Smooth muscle cell (in vitro differentiated cells): Measurements from ENCODE around the gene RAB20. TPM values are rescaled to one million over a fixed set of nuclear protein-coding genes. Genes with fewer than 3 reads are reported as not detected.

Source experiments
- DNase-seq: peaks from one replicate; lab custom pipeline; 2025; ENCODE audit not compliant: unreplicated experiment; lab: John Stamatoyannopoulos, UW
- H2AFZ ChIP-seq: fragments of 200-600 bp; sonication (generic); 2 replicates; pipeline ENCODE4 v1.6.0; 2016; ENCODE audit warnings: antibody characterized with exemption, low read depth, mild to moderate bottlenecking
- H3F3A ChIP-seq: fragments of 200-600 bp; sonication (generic); 2 replicates; pipeline ENCODE4 v1.6.0; 2017; ENCODE audit warnings: antibody characterized with exemption, low read depth
- H3K27ac ChIP-seq: fragments of 200-600 bp; sonication (generic); 2 replicates; pipeline ENCODE4 v1.5.1; 2016; ENCODE audit warnings: low read depth, mild to moderate bottlenecking
- H3K27me3 ChIP-seq: fragments of 200-600 bp; sonication (generic); 2 replicates; pipeline ENCODE4 v1.6.1; 2016; ENCODE audit warnings: low read depth, mild to moderate bottlenecking
- H3K36me3 ChIP-seq: fragments of 200-600 bp; sonication (generic); 2 replicates; pipeline ENCODE4 v1.5.1; 2016; ENCODE audit warnings: low read depth
- H3K4me1 ChIP-seq: fragments of 200-600 bp; sonication (generic); 2 replicates; pipeline ENCODE4 v1.5.1; 2016; ENCODE audit warnings: low read depth
- H3K4me2 ChIP-seq: fragments of 200-600 bp; sonication (generic); 2 replicates; pipeline ENCODE4 v1.6.0; 2016; ENCODE audit warnings: mild to moderate bottlenecking
- H3K4me3 ChIP-seq: fragments of 200-600 bp; sonication (generic); 2 replicates; pipeline ENCODE4 v1.5.1; 2016; ENCODE audit warnings: mild to moderate bottlenecking
- H3K79me2 ChIP-seq: fragments of 200-600 bp; sonication (generic); 2 replicates; pipeline ENCODE4 v1.6.0; 2016; ENCODE audit warnings: low read depth, mild to moderate bottlenecking
- H3K9ac ChIP-seq: fragments of 200-600 bp; sonication (generic); 2 replicates; pipeline ENCODE4 v1.6.0; 2016; ENCODE audit warnings: low read depth
- H3K9me3 ChIP-seq: fragments of 200-600 bp; sonication (generic); replicated peaks from 2 replicates; pipeline ENCODE4 v1.5.1; 2016; ENCODE audit warnings: low read depth
- H4K20me1 ChIP-seq: fragments of 200-600 bp; sonication (generic); 2 replicates; pipeline ENCODE4 v1.6.0; 2016; ENCODE audit warnings: low read depth
- WGBS: methylation state at CpG from one replicate; pipeline ENCODE4 v1.1.7; 2016; ENCODE audit warnings: low lambda C conversion rate; 5-methylcytosine and 5-hydroxymethylcytosine counted together
- polyA plus RNA-seq: library from polyadenylated mRNA; unstranded; fragments of >200 nt; fragmentation: Nextera tagmentation; extraction: Ambion mirVana; gene quantifications from 2 replicates; pipeline ENCODE4 v1.2.1, GENCODE V29; 2016
- total RNA-seq: library from RNA; depleted of rRNA; stranded (reverse); fragments of >200 nt; gene quantifications from 2 replicates; pipeline ENCODE4 v1.2.3, GENCODE V29; 2014
- TF ChIP-seq, protein P1 (sequence below): fragments of 200-600 bp; sonication (generic); IDR thresholded peaks from 2 replicates; pipeline ENCODE4 v1.5.1; 2017; ENCODE audit warnings: borderline replicate concordance, mild to moderate bottlenecking, antibody characterized with exemption; ENCODE audit not compliant: insufficient read depth, poor library complexity, severe bottlenecking

RAB20 gene
- total and polyA plus RNA-seq, 2 experiments from 2014 or later = 12.9 to 18.0 TPM

DNA sequence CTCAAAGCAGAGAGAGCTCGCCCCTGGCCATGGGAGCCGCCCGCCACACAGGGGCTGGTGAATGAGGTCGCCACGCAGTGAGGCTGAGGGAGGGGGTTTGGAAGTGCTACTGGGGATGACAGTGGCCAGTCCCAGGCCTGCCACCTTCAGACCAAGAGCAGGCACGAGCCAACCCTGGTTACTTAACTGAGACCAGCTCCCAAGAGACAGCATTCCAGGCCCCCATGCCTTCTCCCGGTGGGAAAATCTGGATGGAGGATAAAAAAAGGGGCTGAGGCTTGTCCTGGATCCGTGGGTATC lies 43.3 kb downstream of the RAB20 start:
- Histone ChIP-seq H3K36me3 (no peaks in the 10 kb centered on the region), H3K9me3 (no peaks in the 10 kb centered on the region), H3K27ac (peak overlapping the region; percentile 63), H2AFZ (no peak overlapping the region), H3K4me1 (no peaks in the 10 kb centered on the region), H4K20me1 (peaks cover 9% of the 10 kb centered on the region), H3K4me3 (no peak overlapping the region), H3F3A (peaks cover 56% of the 10 kb centered on the region), H3K9ac (no peak overlapping the region), H3K4me2 (no peak overlapping the region), H3K27me3 (no peaks in the 10 kb centered on the region), H3K79me2 (no peaks in the 10 kb centered on the region)
- DNase-seq = no peak
- WGBS = 57% methylated on average over 8 of the region's 8 CpGs
- TF ChIP-seq, protein P1, sequence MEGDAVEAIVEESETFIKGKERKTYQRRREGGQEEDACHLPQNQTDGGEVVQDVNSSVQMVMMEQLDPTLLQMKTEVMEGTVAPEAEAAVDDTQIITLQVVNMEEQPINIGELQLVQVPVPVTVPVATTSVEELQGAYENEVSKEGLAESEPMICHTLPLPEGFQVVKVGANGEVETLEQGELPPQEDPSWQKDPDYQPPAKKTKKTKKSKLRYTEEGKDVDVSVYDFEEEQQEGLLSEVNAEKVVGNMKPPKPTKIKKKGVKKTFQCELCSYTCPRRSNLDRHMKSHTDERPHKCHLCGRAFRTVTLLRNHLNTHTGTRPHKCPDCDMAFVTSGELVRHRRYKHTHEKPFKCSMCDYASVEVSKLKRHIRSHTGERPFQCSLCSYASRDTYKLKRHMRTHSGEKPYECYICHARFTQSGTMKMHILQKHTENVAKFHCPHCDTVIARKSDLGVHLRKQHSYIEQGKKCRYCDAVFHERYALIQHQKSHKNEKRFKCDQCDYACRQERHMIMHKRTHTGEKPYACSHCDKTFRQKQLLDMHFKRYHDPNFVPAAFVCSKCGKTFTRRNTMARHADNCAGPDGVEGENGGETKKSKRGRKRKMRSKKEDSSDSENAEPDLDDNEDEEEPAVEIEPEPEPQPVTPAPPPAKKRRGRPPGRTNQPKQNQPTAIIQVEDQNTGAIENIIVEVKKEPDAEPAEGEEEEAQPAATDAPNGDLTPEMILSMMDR = no peak

DNA sequence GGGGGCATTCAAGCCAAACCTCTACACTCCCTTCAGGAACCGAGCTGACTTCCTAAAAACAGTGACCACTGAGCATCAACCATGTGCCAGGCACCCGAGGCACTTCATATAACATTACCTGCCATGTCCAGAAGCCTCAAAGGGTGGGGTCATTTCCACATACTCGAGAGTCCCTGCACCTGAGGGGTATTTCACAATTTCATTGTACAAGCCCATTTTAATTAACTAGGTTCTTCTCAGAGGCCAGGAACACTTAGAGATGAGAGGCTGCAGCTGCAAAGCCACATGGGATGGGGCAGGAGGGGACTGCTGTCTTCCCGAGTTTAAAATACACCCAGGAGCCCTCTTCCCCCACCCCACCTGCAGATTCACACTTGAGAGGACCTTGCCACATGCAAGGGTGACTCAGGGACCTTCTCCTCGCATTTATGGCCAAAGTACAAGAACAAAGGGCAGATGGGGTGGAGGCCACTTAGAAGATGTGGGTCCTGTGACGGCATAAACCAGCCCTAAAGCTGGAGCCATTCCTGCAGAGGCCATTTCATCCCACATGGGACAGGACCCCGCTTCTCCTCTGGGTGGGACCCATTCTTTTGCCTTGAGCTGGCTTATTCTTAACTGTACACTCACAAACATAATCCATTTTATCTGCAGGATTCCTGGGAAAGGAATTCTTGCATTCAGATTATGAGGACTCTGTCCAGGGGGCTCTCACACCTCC lies 43.9 kb downstream of the RAB20 start:
- Histone ChIP-seq H3K36me3 (no peaks in the 10 kb centered on the region), H3K9ac (no peak overlapping the region), H3K4me3 (no peak overlapping the region), H3K27ac (peak overlapping the region; percentile 63), H3F3A (peaks cover 61% of the 10 kb centered on the region), H3K79me2 (no peaks in the 10 kb centered on the region), H3K4me1 (no peaks in the 10 kb centered on the region), H2AFZ (no peak overlapping the region), H3K4me2 (no peak overlapping the region), H3K9me3 (no peaks in the 10 kb centered on the region), H4K20me1 (peaks cover 10% of the 10 kb centered on the region), H3K27me3 (no peaks in the 10 kb centered on the region)
- DNase-seq = no peak
- TF ChIP-seq, protein P1 = no peak
- 60% methylated on average over 7 of the region's 7 CpGs for WGBS

DNA sequence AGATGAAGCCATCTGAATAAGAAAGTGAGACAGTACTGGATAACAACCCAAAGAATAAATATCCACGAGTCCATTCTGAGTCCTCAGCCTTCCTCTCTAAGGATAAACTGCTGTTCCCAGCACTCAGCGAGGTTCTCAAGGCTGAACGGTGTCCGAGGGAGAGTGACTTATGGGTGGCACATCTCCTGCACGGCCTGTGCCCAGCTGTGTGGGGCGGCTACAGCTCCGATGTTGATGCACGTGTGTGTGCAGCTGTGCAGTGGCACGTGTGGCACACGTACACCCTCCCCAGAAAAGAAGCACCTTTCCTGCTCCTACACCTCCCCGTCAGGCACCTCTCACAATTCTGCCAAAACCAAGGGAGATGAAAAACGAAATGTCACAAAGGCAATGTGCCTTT lies 45.0 kb downstream of the RAB20 start:
- no peaks in the 10 kb centered on the region for H3K4me1 ChIP-seq
- WGBS = 86% methylated on average over 12 of the region's 12 CpGs
- TF ChIP-seq, protein P1 = no peak
- H3K4me2 ChIP-seq = no peak overlapping the region
- no peaks in the 10 kb centered on the region for H3K36me3 ChIP-seq
- H3F3A ChIP-seq = peaks cover 62% of the 10 kb centered on the region
- H4K20me1 ChIP-seq = peaks cover 22% of the 10 kb centered on the region
- no peaks in the 10 kb centered on the region for H3K9me3 ChIP-seq
- no peaks in the 10 kb centered on the region for H3K27me3 ChIP-seq
- no peak overlapping the region for H3K4me3 ChIP-seq
- H3K9ac ChIP-seq = no peak overlapping the region
- DNase-seq = no peak
- no peaks in the 10 kb centered on the region for H3K79me2 ChIP-seq
- no peak overlapping the region for H2AFZ ChIP-seq
- H3K27ac ChIP-seq = no peak overlapping the region

DNA sequence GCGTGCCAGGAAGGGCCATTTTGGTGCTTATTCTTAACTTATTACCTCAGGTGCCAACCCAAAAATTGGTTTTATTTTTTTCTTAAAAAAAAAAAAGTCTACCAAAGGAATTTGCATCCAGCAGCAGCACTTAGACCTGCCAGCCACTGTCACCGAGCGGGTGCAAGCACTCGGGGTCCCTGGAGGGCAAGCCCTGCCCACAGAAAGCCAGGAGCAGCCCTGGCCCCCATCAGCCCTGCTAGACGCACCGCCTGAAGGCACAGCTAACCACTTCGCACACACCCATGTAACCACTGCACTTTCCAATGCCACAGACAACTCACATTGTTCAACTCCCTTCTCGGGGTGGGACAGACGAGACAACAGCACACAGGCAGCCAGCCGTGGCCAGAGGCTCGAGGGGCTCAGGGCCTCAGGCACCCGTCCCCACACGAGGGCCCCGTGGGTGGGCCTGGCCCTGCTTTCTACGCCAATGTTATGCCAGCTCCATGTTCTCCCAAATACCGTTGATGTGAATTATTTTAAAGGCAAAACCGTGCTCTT lies 49.3 kb downstream of the RAB20 start:
- Histone ChIP-seq H3K27me3 (no peaks in the 10 kb centered on the region), H3K27ac (peak overlapping the region; percentile 26), H2AFZ (no peak overlapping the region), H3F3A (peaks cover 84% of the 10 kb centered on the region), H3K9ac (no peak overlapping the region), H3K4me1 (no peaks in the 10 kb centered on the region), H3K4me3 (no peak overlapping the region), H4K20me1 (peaks cover 64% of the 10 kb centered on the region), H3K9me3 (no peaks in the 10 kb centered on the region), H3K36me3 (peaks cover 12% of the 10 kb centered on the region), H3K79me2 (no peaks in the 10 kb centered on the region), H3K4me2 (no peak overlapping the region)
- WGBS = 91% methylated on average over 17 of the region's 17 CpGs
- DNase-seq = no peak
- TF ChIP-seq, protein P1 = no peak
